GM12878 (cell line): ENCODE measurements around the gene CTNNBIP1. TPM values are rescaled to one million over a fixed set of nuclear protein-coding genes. Genes with fewer than 3 reads are reported as not detected.

Experiments used
- ATAC-seq: fragments of 200-7000 bp; cut with Tn5 transposase; 3 replicates; pipeline ENCODE4 v1.9.1; 2020; ENCODE audit warnings: mild to moderate bottlenecking, moderate library complexity
- BruUV-seq: library from RNA; stranded (reverse); fragments of 400-500 nt; replicated peaks from 2 replicates; lab custom pipeline; 2021; lab: Mats Ljungman, UMichigan
- CTCF ChIA-PET: fragments of 300-600 bp; sonication (Branson Sonifier 250); formaldehyde crosslinking; extraction: SDS; loops from one replicate; lab custom pipeline; 2021; ENCODE audit warnings: inconsistent platforms; lab: Yijun Ruan, JAX
- POLR2A ChIA-PET: fragments of 350-600 bp; formaldehyde crosslinking; extraction: SDS; loops from one replicate; lab custom pipeline; 2021; ENCODE audit warnings: inconsistent platforms; lab: Charles Lee
- RAD21 ChIA-PET: fragments of 300-600 bp; sonication (Branson Sonifier 250); formaldehyde crosslinking; loops from one replicate; lab custom pipeline; 2023; ENCODE audit warnings: antibody characterized with exemption; ENCODE audit not compliant: unreplicated experiment; lab: Charles Lee
- SMC1A ChIA-PET: fragments of 300-600 bp; sonication (Branson Sonifier 250); formaldehyde crosslinking; loops from one replicate; lab custom pipeline; 2023; ENCODE audit not compliant: unreplicated experiment, uncharacterized antibody; lab: Charles Lee
- DNase-seq: peaks from one replicate; pipeline ENCODE4 v3.0.0-alpha.2; 2011; ENCODE audit warnings: low read depth, low spot score
- FAIRE-seq: peaks from 3 replicates; lab custom pipeline; 2011; peaks lifted over from hg19 to GRCh38; lab: Jason Lieb, UNC
- H2AFZ ChIP-seq: 2 replicates; pipeline ENCODE4 v1.6.0; 2011; ENCODE audit warnings: low read depth, low read length, control low read depth; ENCODE audit not compliant: control insufficient read depth
- H3K27ac ChIP-seq: 2 replicates; pipeline ENCODE4 v1.5.1; 2011; ENCODE audit warnings: control low read depth; ENCODE audit not compliant: control insufficient read depth, insufficient read depth
- H3K27me3 ChIP-seq, 2 experiments: replicated peaks in 1 of 2; 2 replicates each; pipeline versions ENCODE4 v1.6.0 to v1.6.1; 2011; ENCODE audit warnings: low read length in 1 of 2; ENCODE audit not compliant: control insufficient read depth in 2 of 2, insufficient read depth in 2 of 2
- H3K36me3 ChIP-seq, 2 experiments: 2 replicates each; pipeline ENCODE4 v1.5.1; 2011; ENCODE audit warnings: low read length in 1 of 2; ENCODE audit not compliant: control insufficient read depth in 2 of 2, insufficient read depth in 2 of 2
- H3K4me1 ChIP-seq: 2 replicates; pipeline ENCODE4 v1.6.1; 2011; ENCODE audit warnings: mild to moderate bottlenecking, low read length, moderate library complexity, mixed read lengths; ENCODE audit not compliant: control insufficient read depth, insufficient read depth
- H3K4me2 ChIP-seq: 2 replicates; pipeline ENCODE4 v1.6.0; 2011; ENCODE audit warnings: control low read depth; ENCODE audit not compliant: control insufficient read depth, insufficient read depth
- H3K4me3 ChIP-seq: fragments of 200-600 bp; sonication (generic); 2 replicates; pipeline ENCODE4 v1.5.1; 2016
- H3K79me2 ChIP-seq: 2 replicates; pipeline ENCODE4 v1.6.0; 2011; ENCODE audit warnings: low read length; ENCODE audit not compliant: control insufficient read depth, insufficient read depth
- H3K9ac ChIP-seq: 2 replicates; pipeline ENCODE4 v1.8.0; 2011; ENCODE audit warnings: low read length, control low read depth, mixed read lengths; ENCODE audit not compliant: control insufficient read depth, insufficient read depth
- H3K9me3 ChIP-seq: replicated peaks from 3 replicates; pipeline ENCODE4 v1.5.1; 2011; ENCODE audit warnings: mild to moderate bottlenecking, low read length; ENCODE audit not compliant: control insufficient read depth, insufficient read depth
- H4K20me1 ChIP-seq: 2 replicates; pipeline ENCODE4 v1.6.0; 2011; ENCODE audit not compliant: control insufficient read depth, insufficient read depth
- EZH2 ChIP-seq: IDR thresholded peaks from 2 replicates; pipeline ENCODE4 v1.6.1; 2012; ENCODE audit warnings: low read depth, mild to moderate bottlenecking, control low read depth, inconsistent platforms, low read length, borderline replicate concordance; ENCODE audit not compliant: control insufficient read depth
- HDGF ChIP-seq: fragments of 450-650 bp; IDR thresholded peaks from 2 replicates; pipeline ENCODE4 v1.6.1; 2016; ENCODE audit warnings: antibody characterized with exemption
- NFYB ChIP-seq: IDR thresholded peaks from 2 replicates; pipeline ENCODE4 v1.6.1; 2011; ENCODE audit warnings: low read depth, mild to moderate bottlenecking, low read length, improper control_type of control experiment, moderate library complexity; ENCODE audit not compliant: insufficient read depth
- POLR2A ChIP-seq: IDR thresholded peaks from 2 replicates; pipeline ENCODE4 v1.6.1; 2011; ENCODE audit warnings: low read depth, mild to moderate bottlenecking, low read length
- RELA ChIP-seq: fragments of 450-650 bp; IDR thresholded peaks from 2 replicates; pipeline ENCODE4 v1.8.0; 2014; ENCODE audit warnings: borderline replicate concordance; ENCODE audit not compliant: partially characterized antibody
- STAT3 ChIP-seq: IDR thresholded peaks from 2 replicates; pipeline ENCODE4 v1.6.1; 2011; ENCODE audit warnings: low read depth, low read length, improper control_type of control experiment
- ZNF207 ChIP-seq: fragments of 450-650 bp; IDR thresholded peaks from 2 replicates; pipeline ENCODE4 v1.6.1; 2014; ENCODE audit warnings: antibody characterized with exemption, mild to moderate bottlenecking, borderline replicate concordance
- WGBS: methylation state at CpG from one replicate; pipeline ENCODE4 v1.1.6; 2016; ENCODE audit warnings: low lambda C conversion rate; ENCODE audit not compliant: insufficient replicate concordance, insufficient coverage; ENCODE audit errors: missing lambda C conversion rate; 5-methylcytosine and 5-hydroxymethylcytosine counted together
- in situ Hi-C: fragments of 300-500 bp; cut with MboI; formaldehyde crosslinking; loops from 9 replicates; pipeline ENCODE4 v1.14.3; 2018; ENCODE audit warnings: mixed read lengths
- intact Hi-C: fragments of 100-400 bp; cut with micrococcal nuclease; formaldehyde crosslinking; loops from one replicate; pipeline ENCODE4 v1.14.2; 2022; ENCODE audit not compliant: unreplicated experiment
- polyA plus RNA-seq, 11 experiments: library from polyadenylated mRNA; depleted of rRNA in 4 of 11; unstranded in 6 of 11; stranded (reverse) in 5 of 11; fragments of >200 nt; fragmentation: Nextera tagmentation in 4 of 11; fragmentation: Illumina TruSeq in 1 of 11; extraction: Ambion mirVana in 4 of 11; extraction: Trizol in 1 of 11; gene quantifications; 1 replicate in 1 of 11; 2 replicates in 10 of 11; pipeline versions ENCODE4 v1.2.1 to v1.2.3, GENCODE V29; 2011 to 2016; ENCODE audit warnings: inconsistent platforms in 2 of 11, missing spikeins in 2 of 11, low read depth in 1 of 11
- total RNA-seq, 4 experiments: library from RNA; depleted of rRNA in 3 of 4; stranded (reverse); fragments of >200 nt in 3 of 4; fragmentation: Illumina TruSeq in 1 of 4; extraction: Trizol in 1 of 4; gene quantifications; 2 replicates each; pipeline versions ENCODE4 v1.2.1 to v1.2.3, GENCODE V29; 2013 to 2021
- TF ChIP-seq, protein P1 (sequence below): IDR thresholded peaks from 2 replicates; pipeline ENCODE4 v1.6.1; 2011; ENCODE audit warnings: borderline replicate concordance, low read depth, mild to moderate bottlenecking, moderate library complexity, low read length; ENCODE audit not compliant: insufficient read depth, poor library complexity, severe bottlenecking
- TF ChIP-seq, protein P2 (sequence below): fragments of 450-650 bp; IDR thresholded peaks from 2 replicates; pipeline ENCODE4 v1.6.1; 2016; ENCODE audit warnings: mild to moderate bottlenecking
- TF ChIP-seq, protein P3 (sequence below): fragments of 450-650 bp; IDR thresholded peaks from 2 replicates; pipeline ENCODE4 v1.6.1; 2018; ENCODE audit warnings: borderline replicate concordance, mild to moderate bottlenecking; ENCODE audit not compliant: partially characterized antibody

The CTNNBIP1 gene
- total and polyA plus RNA-seq, 10 of the 15 experiments (the other 5 are each of a cell fraction or from before 2014, with no cell fraction given), result 0.42 to 31.8 (median 10.8) TPM

DNA sequence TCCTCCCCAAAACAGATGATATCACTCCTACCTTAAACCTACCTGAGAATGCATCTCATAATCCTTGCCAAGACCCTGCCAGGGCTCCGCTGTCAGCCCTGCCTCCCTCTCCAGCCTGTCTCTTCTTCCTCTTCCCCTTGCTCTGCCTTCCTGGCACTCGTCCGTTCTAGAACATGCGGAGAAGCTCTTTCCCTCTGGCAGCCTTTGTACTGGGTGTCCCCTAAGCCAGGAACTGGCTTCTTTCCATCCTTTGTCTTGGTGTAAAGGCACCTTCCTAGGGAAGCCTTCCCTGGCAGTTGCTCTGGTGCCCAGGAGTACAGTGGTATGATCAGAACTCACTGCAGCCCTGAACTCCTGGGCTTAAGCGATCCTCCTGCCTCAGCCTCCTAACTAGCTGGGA is 36.1 kb downstream of the CTNNBIP1 start:
- ChIA-PET RAD21 (interaction anchor here (1.2 to 6.4 kb wide), 4 partner anchors 37 to 90 kb away, joined by 3 to 83 read pairs (median 4); no protein-coding TSS in a partner anchor), POLR2A (interaction anchor here (0.6 kb wide), 1 partner anchor 18 kb away, joined by 3 read pairs; no protein-coding TSS in a partner anchor), SMC1A (interaction anchor here (0.6 to 16.6 kb wide), 8 partner anchors 19 to 555 kb away, joined by 3 to 428 read pairs (median 4); no protein-coding TSS in a partner anchor), CTCF (interaction anchor here (0.7 to 19.1 kb wide), 17 partner anchors 8 to 620 kb away, joined by 3 to 562 read pairs (median 4); partner anchors contain the start of genes CTNNBIP1 and PGD)
- no peaks in the 10 kb centered on the region for H4K20me1 ChIP-seq
- no peak overlapping the region for H3K4me2 ChIP-seq
- intact Hi-C loops, result loop anchor here (1.0 to 2.0 kb wide), 2 partner anchors 68 to 555 kb away; no protein-coding TSS in a partner anchor
- H3K27ac ChIP-seq, result no peak overlapping the region
- TF ChIP-seq STAT3 (no peak), POLR2A (no peak), ZNF207 (no peak), RELA (no peak), HDGF (no peak), EZH2 (no peak), NFYB (no peak)
- TF ChIP-seq, protein P1, sequence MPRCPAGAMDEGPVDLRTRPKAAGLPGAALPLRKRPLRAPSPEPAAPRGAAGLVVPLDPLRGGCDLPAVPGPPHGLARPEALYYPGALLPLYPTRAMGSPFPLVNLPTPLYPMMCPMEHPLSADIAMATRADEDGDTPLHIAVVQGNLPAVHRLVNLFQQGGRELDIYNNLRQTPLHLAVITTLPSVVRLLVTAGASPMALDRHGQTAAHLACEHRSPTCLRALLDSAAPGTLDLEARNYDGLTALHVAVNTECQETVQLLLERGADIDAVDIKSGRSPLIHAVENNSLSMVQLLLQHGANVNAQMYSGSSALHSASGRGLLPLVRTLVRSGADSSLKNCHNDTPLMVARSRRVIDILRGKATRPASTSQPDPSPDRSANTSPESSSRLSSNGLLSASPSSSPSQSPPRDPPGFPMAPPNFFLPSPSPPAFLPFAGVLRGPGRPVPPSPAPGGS, result no peak
- TF ChIP-seq, protein P2, sequence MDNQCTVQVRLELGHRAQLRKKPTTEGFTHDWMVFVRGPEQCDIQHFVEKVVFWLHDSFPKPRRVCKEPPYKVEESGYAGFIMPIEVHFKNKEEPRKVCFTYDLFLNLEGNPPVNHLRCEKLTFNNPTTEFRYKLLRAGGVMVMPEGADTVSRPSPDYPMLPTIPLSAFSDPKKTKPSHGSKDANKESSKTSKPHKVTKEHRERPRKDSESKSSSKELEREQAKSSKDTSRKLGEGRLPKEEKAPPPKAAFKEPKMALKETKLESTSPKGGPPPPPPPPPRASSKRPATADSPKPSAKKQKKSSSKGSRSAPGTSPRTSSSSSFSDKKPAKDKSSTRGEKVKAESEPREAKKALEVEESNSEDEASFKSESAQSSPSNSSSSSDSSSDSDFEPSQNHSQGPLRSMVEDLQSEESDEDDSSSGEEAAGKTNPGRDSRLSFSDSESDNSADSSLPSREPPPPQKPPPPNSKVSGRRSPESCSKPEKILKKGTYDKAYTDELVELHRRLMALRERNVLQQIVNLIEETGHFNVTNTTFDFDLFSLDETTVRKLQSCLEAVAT, result no peak
- TF ChIP-seq, protein P3, sequence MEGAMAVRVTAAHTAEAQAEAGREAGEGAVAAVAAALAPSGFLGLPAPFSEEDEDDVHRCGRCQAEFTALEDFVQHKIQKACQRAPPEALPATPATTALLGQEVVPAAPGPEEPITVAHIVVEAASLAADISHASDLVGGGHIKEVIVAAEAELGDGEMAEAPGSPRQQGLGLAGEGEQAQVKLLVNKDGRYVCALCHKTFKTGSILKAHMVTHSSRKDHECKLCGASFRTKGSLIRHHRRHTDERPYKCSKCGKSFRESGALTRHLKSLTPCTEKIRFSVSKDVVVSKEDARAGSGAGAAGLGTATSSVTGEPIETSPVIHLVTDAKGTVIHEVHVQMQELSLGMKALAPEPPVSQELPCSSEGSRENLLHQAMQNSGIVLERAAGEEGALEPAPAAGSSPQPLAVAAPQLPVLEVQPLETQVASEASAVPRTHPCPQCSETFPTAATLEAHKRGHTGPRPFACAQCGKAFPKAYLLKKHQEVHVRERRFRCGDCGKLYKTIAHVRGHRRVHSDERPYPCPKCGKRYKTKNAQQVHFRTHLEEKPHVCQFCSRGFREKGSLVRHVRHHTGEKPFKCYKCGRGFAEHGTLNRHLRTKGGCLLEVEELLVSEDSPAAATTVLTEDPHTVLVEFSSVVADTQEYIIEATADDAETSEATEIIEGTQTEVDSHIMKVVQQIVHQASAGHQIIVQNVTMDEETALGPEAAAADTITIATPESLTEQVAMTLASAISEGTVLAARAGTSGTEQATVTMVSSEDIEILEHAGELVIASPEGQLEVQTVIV, result no peak
- H3K9me3 ChIP-seq, result no peaks in the 10 kb centered on the region
- H3K4me3 ChIP-seq, result no peak overlapping the region
- DNase-seq (no peak), ATAC-seq (no peak), FAIRE-seq (no peak)
- 53% methylated on average over 5 of the region's 5 CpGs for WGBS
- H3K9ac ChIP-seq, result no peak overlapping the region
- in situ Hi-C loops, result loop anchor here (5.0 kb wide), 1 partner anchor 548 kb away; no protein-coding TSS in a partner anchor
- H3K36me3 ChIP-seq, result no peaks in the 10 kb centered on the region
- BruUV-seq, result no TSS peak
- no peaks in the 10 kb centered on the region for H3K27me3 ChIP-seq
- H2AFZ ChIP-seq, result no peak overlapping the region
- no peaks in the 10 kb centered on the region for H3K79me2 ChIP-seq
- 0 out of 2 replicates have a peak, but pooled peaks cover 4% of the 10 kb centered on the region for H3K4me1 ChIP-seq
